HEK293T (cell line): Measurements from ENCODE around the gene MYPOP.

Experiments used
- CTCF ChIA-PET: fragments of 350-600 bp; formaldehyde crosslinking; extraction: SDS; loops from one replicate; lab custom pipeline; 2021; ENCODE audit warnings: antibody characterized with exemption, inconsistent platforms; lab: Yijun Ruan, JAX
- POLR2A ChIA-PET: fragments of 350-600 bp; formaldehyde crosslinking; extraction: SDS; loops from one replicate; lab custom pipeline; 2020; ENCODE audit warnings: antibody characterized with exemption, inconsistent platforms; lab: Yijun Ruan, JAX
- DNase-seq: peaks from one replicate; pipeline ENCODE4 v3.0.0; 2012; ENCODE audit warnings: mixed read lengths; ENCODE audit errors: extremely low spot score
- ARNT ChIP-seq: fragments of 450-650 bp; IDR thresholded peaks from 2 replicates; pipeline ENCODE4 v1.6.1; 2017; ENCODE audit warnings: mild to moderate bottlenecking
- BHLHE40 ChIP-seq: fragments of 450-650 bp; IDR thresholded peaks from 2 replicates; pipeline ENCODE4 v1.6.1; 2016; ENCODE audit warnings: mild to moderate bottlenecking, moderate library complexity, borderline replicate concordance
- CTBP1 ChIP-seq: fragments of 450-650 bp; IDR thresholded peaks from 2 replicates; pipeline ENCODE4 v1.6.1; 2016; ENCODE audit warnings: borderline replicate concordance
- ELF4 ChIP-seq: fragments of 450-650 bp; IDR thresholded peaks from 2 replicates; pipeline ENCODE4 v1.6.1; 2017; ENCODE audit warnings: antibody characterized with exemption
- FOXA1 ChIP-seq: fragments of 450-650 bp; IDR thresholded peaks from 2 replicates; pipeline ENCODE4 v1.6.1; 2016; ENCODE audit warnings: mild to moderate bottlenecking
- FOXK2 ChIP-seq: fragments of 450-650 bp; IDR thresholded peaks from 2 replicates; pipeline ENCODE4 v1.6.1; 2016; ENCODE audit warnings: mild to moderate bottlenecking
- FOXM1 ChIP-seq: fragments of 450-650 bp; IDR thresholded peaks from 2 replicates; pipeline ENCODE4 v1.6.1; 2017; ENCODE audit warnings: mild to moderate bottlenecking, borderline replicate concordance
- HDGF ChIP-seq: fragments of 450-650 bp; IDR thresholded peaks from 2 replicates; pipeline ENCODE4 v1.6.1; 2017; ENCODE audit warnings: antibody characterized with exemption, borderline replicate concordance
- L3MBTL2 ChIP-seq: fragments of 450-650 bp; conservative IDR thresholded peaks from 2 replicates; pipeline ENCODE4 v1.6.1; 2016; ENCODE audit warnings: mild to moderate bottlenecking
- LEF1 ChIP-seq: fragments of 450-650 bp; IDR thresholded peaks from 2 replicates; pipeline ENCODE4 v1.6.1; 2017; ENCODE audit warnings: mild to moderate bottlenecking, borderline replicate concordance
- NFRKB ChIP-seq: fragments of 450-650 bp; IDR thresholded peaks from 2 replicates; pipeline ENCODE4 v1.6.1; 2016; ENCODE audit warnings: mild to moderate bottlenecking, moderate library complexity
- PKNOX1 ChIP-seq: fragments of 450-650 bp; IDR thresholded peaks from 2 replicates; pipeline ENCODE4 v1.6.1; 2016
- SP1 ChIP-seq: fragments of 450-650 bp; IDR thresholded peaks from 2 replicates; pipeline ENCODE4 v1.6.1; 2017
- SUZ12 ChIP-seq: fragments of 450-650 bp; IDR thresholded peaks from 2 replicates; pipeline ENCODE4 v1.6.1; 2016; ENCODE audit warnings: mild to moderate bottlenecking
- TARDBP ChIP-seq: fragments of 450-650 bp; IDR thresholded peaks from 2 replicates; pipeline ENCODE4 v1.6.1; 2016
- ZNF384 ChIP-seq: fragments of 450-650 bp; IDR thresholded peaks from 2 replicates; pipeline ENCODE4 v1.6.1; 2016

Gene MYPOP

GRCh38 chr19:45881909-45882528 is 20.4 kb downstream of the MYPOP start:
- TF ChIP-seq CTBP1: no peak
- TF ChIP-seq SP1: no peak
- TF ChIP-seq HDGF: no peak
- TF ChIP-seq ZNF384: no peak
- no peak for TF ChIP-seq ARNT
- TF ChIP-seq SUZ12: no peak
- no peak for TF ChIP-seq FOXA1
- no peak for TF ChIP-seq TARDBP
- no peak for TF ChIP-seq FOXM1
- no peak for TF ChIP-seq PKNOX1
- TF ChIP-seq L3MBTL2: no peak
- no peak for TF ChIP-seq FOXK2
- TF ChIP-seq NFRKB: no peak
- TF ChIP-seq LEF1: no peak
- TF ChIP-seq ELF4: no peak
- TF ChIP-seq BHLHE40: no peak

GRCh38 chr19:45881082-45881908 is 21.1 kb downstream of the MYPOP start:
- CTCF ChIA-PET: interaction anchor here (0.6 kb wide), 1 partner anchor 1060 kb away, joined by 3 read pairs; no protein-coding TSS in a partner anchor
- TF ChIP-seq L3MBTL2 (no peak), HDGF (no peak), FOXM1 (no peak)
- POLR2A ChIA-PET: interaction anchor here (0.8 to 2.5 kb wide), 6 partner anchors 11 to 22 kb away, joined by 4 to 13 read pairs (median 6); partner anchors contain the start of genes FOXA3, MYPOP and SYMPK
- DNase-seq: no peak

More at GRCh38 chr19:45881909-45882528, 20.4 kb downstream of the MYPOP start:
- DNase-seq: no peak
- ChIA-PET CTCF (interaction anchor here (0.6 to 2.2 kb wide), 3 partner anchors 19 to 127 kb away, joined by 3 to 7 read pairs (median 4); partner anchors contain the start of gene SYMPK), POLR2A (interaction anchor here (0.8 to 2.5 kb wide), 5 partner anchors 10 to 21 kb away, joined by 4 to 10 read pairs (median 5); partner anchors contain the start of genes MYPOP and SYMPK)

GRCh38 chr19:45879971-45880370 is 22.4 kb downstream of the MYPOP start:
- CTCF ChIA-PET: interaction anchor here (1.1 kb wide), 1 partner anchor 63 kb away, joined by 5 read pairs; no protein-coding TSS in a partner anchor
- TF ChIP-seq FOXM1 (no peak), ZNF384 (no peak), HDGF (no peak), SP1 (no peak), ARNT (no peak), SUZ12 (no peak), NFRKB (no peak), TARDBP (no peak), PKNOX1 (no peak), CTBP1 (no peak), ELF4 (no peak), BHLHE40 (no peak), FOXK2 (no peak), FOXA1 (no peak), L3MBTL2 (no peak), LEF1 (no peak)
- no peak for DNase-seq
- POLR2A ChIA-PET: interaction anchor here (2.4 kb wide), 1 partner anchor 16 kb away, joined by 13 read pairs; the partner anchor contains the start of genes FOXA3 and SYMPK

- TF ChIP-seq PKNOX1 (no peak), ZNF384 (no peak), LEF1 (no peak), FOXA1 (no peak), ELF4 (no peak), FOXM1 (no peak), HDGF (no peak), CTBP1 (no peak), NFRKB (no peak), BHLHE40 (no peak), SUZ12 (no peak), SP1 (no peak), TARDBP (no peak), FOXK2 (no peak), ARNT (no peak), L3MBTL2 (no peak)
- CTCF ChIA-PET: interaction anchor here (1.1 kb wide), 1 partner anchor 62 kb away, joined by 5 read pairs; no protein-coding TSS in a partner anchor
- POLR2A ChIA-PET: interaction anchor here (2.4 kb wide), 1 partner anchor 15 kb away, joined by 13 read pairs; the partner anchor contains the start of genes FOXA3 and SYMPK
- no peak for DNase-seq
Measured at GRCh38 chr19:45879055-45879454, 23.4 kb downstream of the MYPOP start.
